HG03571 (cell line): Measurements from ENCODE around the gene ZNF784.
"Not testable (repeated sequence)": the region's sequence is repeated elsewhere in the genome, so short reads cannot be mapped to it uniquely, and the experiment has no call there.

Source experiments
- ATAC-seq: cut with Tn5 transposase; IDR thresholded peaks from one replicate; pipeline ENCODE4 v1.9.1; 2021; ENCODE audit not compliant: unreplicated experiment

The ZNF784 gene

GRCh38 chr19:55586976-55587668 is 37.2 kb downstream of the ZNF784 start:
- peak; percentile 64 for ATAC-seq

- ATAC-seq: no peak
Observed at GRCh38 chr19:55585658-55586339, 38.6 kb downstream of the ZNF784 start.

GRCh38 chr19:55584871-55585270 is 39.5 kb downstream of the ZNF784 start:
- no peak for ATAC-seq

GRCh38 chr19:55583897-55584296 is 40.5 kb downstream of the ZNF784 start:
- ATAC-seq: not testable (repeated sequence)

GRCh38 chr19:55582284-55582683 is 42.1 kb downstream of the ZNF784 start:
- ATAC-seq: not testable (repeated sequence)

- ATAC-seq: no peak
Observed at GRCh38 chr19:55581823-55582223, 42.5 kb downstream of the ZNF784 start.

GRCh38 chr19:55581145-55581822 is 43.1 kb downstream of the ZNF784 start:
- ATAC-seq: no peak

- no peak for ATAC-seq
Observed at GRCh38 chr19:55580628-55581144, 43.7 kb downstream of the ZNF784 start, which contains the start of gene ZNF579. ZNF579 (minus strand) TSS chr19:55580848; CDS start chr19:55579639, 1,209 bp downstream.

- ATAC-seq: no peak
Observed at GRCh38 chr19:55579766-55580621, 44.4 kb downstream of the ZNF784 start.

- ATAC-seq: no peak
Observed at GRCh38 chr19:55578761-55579747, 45.3 kb downstream of the ZNF784 start.

- no peak for ATAC-seq
Observed at GRCh38 chr19:55578031-55578760, 46.2 kb downstream of the ZNF784 start.

- ATAC-seq: no peak
Observed at GRCh38 chr19:55576746-55577145, 47.6 kb downstream of the ZNF784 start.

- not testable (repeated sequence) for ATAC-seq
Observed at GRCh38 chr19:55573929-55574328, 50.4 kb downstream of the ZNF784 start.
